GM21619 (cell line): ENCODE data around the gene SLC15A5.

Experiments
- ATAC-seq: cut with Tn5 transposase; IDR thresholded peaks from one replicate; pipeline ENCODE4 v1.9.1; 2021; ENCODE audit not compliant: unreplicated experiment

SLC15A5 gene

DNA sequence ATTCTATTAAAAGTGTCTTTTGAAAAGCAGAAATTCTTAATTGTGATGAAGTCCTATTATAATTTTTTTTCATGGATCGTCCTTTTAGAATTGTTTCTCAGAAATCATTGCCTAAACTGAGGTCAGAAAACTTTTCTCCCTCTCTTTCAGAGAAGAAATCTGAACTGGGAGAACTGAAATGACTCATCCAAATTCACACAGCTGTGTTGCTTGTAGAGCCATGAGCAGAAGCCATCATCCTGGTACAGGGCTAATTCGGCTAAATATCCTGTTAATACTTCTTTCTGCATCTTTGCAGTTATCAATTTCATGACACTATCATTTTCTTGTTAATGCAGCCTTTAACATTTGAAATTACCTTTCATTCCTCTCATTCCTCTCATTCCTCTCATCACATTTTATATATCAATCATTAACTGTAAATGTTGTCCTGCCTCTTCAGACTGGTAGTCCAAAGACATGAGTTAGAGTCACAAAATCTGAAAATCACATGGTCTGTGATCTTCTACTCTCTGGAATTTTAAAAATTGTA is 15.5 kb downstream of the SLC15A5 start:
- ATAC-seq = no peak

DNA sequence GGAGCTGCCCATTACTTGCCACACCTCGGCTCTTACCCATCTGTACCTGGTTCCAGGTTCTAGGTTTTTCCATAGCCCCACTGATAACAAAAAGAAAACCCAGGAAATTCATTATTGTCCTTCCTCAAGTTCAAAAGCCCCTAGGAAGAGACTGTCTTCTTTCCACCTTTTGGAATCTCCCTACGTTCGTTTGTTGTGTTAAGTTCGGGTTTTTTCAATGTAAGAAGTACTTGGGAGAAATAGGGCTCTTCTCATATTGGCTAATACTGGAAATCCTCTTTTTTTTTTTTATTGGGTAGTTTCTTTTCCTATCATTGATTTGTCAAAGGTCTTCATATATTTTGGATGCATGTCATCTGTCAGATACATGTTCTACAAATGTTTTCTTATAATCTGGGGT is 17.3 kb downstream of the SLC15A5 start:
- ATAC-seq = no peak

DNA sequence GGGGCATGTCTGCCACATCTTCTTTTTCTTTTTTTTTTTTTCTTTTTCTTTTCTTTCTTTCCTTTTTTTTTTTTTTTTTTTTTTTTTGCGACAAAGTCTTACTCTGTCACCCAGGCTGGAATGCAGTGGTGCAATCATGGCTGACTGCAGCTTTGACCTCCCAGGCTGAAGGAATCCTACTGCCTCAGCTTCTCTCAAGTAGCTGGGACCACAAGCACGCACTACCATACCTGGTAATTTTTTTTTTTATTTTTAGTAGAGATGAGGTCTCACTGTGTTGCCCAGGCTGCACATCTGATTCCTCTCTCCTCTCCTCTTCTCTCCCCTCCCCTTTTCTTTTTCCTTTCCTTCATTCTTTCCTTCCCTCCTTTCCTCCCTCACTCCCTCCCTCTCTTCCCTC is 18.5 kb downstream of the SLC15A5 start:
- ATAC-seq = no peak

DNA sequence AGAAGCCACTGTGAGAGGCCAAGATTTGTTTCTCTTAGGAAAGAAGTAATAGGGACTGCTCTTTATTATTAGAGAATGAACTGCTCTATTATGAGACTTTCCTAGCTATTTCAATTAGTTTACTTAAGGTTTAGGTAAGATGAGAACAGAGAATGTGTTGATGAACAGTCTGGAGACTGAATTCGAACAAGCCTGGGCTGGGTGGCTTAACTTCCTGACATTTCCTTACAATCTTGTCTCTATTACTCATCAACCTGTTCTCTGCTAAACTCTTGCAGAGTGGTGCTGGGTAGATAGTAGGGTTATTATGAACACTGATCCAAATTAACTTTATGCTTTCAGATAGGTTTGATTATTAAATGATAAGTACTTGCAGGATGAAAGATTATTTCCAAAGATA is 31.2 kb downstream of the SLC15A5 start:
- ATAC-seq = no peak

DNA sequence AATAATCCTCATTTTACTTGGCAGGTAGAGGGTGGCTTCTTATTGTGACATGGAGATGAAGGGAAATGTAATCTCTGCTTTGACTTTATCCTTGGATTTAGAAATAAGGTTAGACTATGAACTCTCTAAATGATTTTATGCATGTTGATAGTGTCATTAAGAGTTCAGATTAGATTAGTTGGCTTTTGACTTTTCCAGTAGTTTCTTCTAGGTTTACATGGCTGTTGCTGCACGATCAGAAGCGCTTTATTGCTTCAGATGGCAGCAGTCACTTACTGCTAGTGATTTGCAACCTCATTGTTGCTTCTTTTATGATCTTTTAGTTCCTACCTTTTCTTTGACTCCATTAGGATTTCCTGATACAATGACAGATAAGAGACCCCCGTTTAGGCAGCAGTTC is 32.3 kb downstream of the SLC15A5 start:
- no peak for ATAC-seq

DNA sequence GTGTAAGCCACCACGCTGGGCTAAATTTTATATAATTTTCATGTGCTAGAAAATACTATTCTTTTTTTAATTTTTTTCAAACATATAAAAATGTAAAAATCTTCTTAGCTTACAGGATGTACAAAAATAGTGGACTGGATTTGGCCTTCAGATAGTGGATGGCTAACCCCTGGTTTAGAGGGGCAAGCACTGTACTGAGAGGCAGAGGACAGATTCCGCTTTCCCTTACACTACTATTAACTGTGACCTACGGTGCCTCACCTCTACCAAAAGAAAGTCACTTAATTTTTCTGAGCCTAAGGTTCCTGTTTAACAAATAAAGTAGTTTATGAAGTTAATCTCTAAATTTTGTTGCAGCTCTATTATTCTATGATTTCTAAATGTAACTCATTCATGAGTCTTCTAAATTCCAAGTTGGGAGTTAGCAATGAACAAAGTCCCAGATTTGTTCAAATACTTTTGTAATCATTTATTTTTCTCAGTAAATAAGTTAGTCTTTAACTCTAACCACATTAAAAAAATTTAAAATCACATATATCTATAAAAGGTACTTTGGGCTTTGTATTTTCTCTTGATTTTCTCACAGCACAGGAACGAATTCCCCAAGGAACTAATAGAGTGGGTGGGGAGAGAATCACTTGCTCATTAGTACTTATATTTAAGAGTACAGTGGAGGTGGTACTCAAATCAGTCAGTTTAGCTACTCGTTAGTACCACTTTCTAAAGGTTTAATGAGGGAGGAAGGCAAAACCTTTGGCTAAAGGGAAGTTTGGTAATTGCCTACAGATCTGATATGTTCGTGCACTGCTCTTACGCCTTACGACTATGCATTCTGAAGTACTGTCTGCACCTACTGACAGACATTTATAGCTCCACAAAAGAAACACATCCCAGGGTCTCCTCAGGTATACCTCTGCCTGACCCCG is 33.7 kb downstream of the SLC15A5 start:
- no peak for ATAC-seq

DNA sequence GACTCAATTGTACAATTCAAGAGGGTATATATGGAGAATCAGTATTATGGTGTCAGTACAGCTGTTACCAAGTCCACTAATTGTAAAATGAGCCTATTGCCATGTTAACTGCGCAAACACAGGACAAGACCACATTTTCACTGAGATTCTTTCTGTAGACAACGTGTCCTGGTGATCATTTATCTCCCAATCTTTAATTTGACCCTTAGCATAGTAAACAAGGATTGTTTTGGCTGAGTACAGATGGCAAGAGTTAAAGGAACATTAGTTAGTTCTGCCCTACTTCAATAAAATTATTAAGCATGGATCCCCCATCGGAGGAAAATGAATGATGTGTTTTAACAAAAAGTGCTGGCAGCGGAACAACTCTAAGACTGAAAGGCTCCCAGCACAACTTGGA is 36.1 kb downstream of the SLC15A5 start:
- ATAC-seq = no peak

DNA sequence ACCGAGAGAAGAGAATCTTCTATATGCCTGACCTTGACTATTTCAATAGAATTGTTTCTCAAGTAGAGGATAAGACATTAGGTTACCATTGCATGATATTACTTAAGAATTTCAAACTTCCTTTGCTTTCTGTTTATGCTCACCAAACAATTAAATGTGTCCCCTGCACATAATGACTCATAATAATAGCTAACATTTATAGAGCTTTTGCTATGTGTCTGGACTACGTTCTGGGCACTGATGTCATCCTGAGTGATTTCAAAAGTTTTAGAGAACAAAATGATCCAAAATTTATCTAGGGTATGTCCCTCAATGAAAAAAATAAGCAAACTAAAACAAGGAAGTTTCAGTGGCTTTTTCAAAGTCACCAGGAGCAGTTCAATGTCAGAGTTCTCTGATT is 38.8 kb downstream of the SLC15A5 start:
- no peak for ATAC-seq

DNA sequence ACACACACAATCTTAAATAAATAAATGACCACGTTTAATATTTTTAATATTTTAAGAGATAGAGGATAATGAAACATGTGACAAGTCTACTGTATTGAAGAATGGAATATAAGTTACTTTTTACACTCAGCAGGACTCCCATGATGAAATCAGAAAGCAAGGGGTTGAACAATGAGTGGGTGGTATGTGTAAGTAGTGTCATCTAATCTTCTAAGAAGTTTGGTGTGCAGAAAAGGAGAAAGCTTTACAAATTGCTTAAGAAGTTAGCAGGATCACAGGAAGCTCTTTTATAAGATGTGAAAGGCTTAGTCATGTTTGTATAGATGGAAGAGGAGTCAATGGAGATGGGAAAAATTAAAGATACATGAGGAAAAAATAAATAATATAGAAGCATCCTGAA is 47.8 kb downstream of the SLC15A5 start:
- no peak for ATAC-seq

DNA sequence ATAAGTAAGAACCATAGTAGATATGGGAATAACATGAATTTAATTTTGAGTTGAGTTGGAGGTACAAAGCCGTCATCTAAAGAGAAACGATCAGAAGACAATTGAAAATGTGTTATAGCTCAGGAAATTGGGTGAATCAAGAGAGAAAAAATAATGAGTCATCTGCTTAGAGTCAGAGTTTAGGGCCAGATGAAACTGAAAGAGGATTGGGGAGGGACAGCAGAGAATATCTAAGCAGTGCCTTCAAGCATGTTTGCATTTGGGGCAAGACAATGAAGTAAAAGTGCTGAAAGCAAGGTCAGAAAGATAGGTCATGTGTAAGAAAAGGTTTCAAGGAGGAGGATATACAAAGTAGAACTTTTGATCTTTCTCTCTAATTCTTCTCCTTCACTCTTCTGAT is 49.4 kb downstream of the SLC15A5 start:
- ATAC-seq = no peak

DNA sequence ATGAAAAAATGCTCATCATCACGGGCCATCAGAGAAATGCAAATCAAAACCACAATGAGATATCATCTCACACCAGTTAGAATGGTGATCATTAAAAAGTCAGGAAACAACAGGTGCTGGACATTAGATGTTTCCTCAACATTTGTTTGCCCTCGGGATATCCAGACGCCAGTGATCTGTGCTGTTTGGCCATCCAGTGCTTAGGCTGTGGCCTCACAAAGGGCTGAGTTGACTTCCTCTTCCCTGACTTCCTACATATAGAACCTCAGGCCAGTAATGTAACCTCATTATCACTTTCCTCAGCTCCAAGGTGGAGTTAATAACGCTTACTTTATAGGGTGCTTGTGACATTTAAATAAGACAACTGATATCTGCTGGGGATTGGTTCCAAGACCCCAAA is 51.8 kb downstream of the SLC15A5 start:
- no peak for ATAC-seq

DNA sequence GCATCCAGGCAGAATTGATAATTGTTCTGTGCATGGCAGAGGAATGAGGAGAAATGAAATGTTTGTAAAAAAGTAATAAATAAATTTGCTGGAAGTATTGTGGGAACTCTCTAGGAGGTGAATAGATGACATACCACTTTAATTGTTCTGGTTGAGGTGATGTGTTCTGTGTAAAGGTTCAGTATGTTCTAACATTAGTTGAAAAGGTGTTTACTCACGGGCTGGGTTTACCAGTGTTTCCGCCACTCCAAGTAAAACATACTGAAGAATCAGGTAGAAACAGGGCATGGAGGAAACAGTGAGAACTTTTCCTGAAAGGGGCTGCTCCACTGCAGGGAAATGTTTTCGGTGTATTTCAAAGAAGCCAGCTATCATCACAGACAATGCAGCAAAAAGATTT is 53.3 kb downstream of the SLC15A5 start:
- ATAC-seq = no peak

DNA sequence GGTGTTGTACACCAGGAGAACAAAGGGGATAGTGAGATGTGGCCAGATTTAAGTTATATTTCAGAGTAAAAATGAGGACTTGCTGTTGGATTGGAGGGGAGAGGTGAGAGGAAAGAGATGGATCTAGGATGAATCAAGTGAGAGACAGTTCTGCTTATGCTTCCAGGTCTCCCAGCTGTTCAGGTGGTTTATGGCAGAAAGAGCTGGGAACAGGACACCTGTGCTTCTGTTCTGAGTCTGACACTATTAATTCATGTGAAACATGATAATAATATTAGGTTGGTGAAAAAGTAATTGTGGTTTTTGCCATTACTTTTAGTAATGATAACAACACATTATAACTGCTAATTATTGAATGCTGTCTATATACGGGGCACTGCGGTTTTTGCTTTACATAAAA is 55.7 kb downstream of the SLC15A5 start:
- ATAC-seq = no peak

DNA sequence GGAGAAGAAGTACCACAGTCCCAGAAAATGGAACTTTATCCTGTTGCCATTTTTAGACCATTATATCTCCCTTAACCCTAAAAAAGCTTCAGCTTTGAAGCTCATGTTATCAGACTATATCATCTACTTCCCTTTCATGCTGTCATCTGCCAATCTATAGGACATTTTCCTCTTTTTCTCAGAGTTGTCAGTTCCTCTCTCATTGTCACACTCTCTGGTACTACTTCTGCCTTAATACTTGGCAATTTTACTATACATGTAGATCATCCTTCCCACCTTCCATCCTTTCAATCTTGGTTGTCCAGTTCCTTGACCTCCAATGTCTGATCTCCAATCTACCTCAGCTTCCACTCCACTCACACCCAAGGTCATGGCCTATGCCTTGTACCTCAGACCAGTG is 57.4 kb downstream of the SLC15A5 start:
- ATAC-seq = no peak

DNA sequence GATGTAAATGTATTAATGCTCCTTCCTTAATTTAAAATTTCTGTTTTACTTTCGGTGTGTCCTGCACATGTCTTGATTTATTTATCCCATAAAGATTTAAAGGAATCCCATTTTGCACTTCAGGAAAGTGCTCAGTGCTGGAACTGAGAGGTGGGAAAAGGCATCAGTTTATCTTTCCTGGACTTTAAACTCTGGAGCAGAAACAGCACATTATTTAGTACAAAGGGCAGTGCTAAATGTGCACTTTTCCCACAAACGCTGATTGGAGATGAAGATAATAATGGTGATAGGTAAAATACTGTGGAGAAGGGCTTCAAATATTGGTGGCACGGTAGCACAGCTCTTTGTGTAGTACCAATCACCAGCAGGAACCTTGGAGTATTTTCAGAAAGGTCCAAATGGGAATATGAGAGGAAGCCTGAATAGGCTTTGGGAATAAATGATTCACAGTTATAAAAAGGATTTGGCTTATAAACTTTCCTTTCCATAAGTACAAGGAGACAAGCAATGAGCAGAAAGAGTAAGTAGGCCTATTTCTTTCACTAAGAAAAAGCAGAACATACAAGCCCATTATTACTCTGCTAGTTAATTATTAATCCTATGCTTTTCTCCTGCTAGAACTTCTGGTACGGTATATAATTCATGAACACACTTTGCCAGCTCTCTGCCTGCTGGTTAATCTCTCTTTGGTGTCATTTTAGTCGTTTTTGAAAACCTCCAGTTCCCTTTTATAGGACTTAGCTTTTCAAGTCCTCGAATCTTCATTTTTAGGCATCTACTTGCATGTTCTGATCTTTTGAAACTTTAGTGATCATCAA is 58.3 kb downstream of the SLC15A5 start:
- ATAC-seq = no peak

DNA sequence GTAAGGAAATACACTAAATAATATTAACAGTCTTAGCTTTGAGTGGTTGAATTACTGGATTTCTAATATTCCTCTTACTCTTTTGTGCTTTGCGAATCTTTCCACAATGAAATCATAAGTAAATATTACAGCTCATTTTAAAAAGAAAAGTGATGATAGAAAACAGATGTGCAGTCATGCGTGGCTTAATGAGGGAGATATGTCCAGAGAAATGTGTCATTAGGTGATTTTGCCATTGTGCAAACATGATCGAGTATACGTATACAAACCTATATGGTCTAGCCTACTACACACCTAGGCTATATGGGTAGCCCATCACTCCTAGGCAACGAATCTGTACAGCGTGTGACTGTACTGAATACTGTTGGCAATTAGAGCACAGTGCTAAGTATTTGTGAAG is 59.3 kb downstream of the SLC15A5 start:
- ATAC-seq = no peak

DNA sequence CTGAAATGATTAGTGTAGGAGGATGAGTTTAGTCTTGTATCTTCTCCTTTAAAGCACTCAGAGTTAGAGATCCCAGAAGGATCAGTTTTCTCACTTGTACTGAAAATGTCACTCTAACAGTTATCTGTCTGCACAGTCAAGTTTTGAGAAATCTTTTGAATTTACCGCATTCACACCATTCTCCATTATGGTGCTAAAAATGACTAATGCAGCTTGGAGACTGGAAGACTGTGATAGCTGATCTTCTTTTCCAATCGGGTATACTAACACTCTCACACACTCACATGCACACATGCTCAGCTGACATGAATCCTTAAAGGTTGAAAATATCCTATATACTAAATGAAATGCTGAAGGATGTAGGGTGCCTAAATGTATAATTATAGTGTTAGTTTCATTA is 65.8 kb downstream of the SLC15A5 start:
- ATAC-seq = no peak

DNA sequence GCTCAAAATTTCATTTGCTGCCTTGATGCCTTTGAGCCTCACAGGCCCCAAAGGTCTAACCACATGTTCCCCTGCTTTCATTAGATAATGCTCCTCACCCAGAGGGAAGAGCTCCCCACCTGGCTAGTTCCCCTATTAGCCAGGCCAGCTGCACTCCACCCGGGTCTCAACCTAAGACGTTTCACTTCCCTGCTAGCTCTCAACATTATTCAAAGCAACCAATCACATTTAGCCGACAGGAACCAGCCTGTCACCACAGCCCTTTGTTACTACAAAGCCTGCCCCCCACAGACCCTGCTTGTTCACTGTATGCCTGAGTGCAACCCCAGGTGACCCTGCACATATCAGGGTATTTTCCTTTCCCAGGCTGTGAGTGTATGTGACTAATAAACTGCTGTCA is 78.6 kb downstream of the SLC15A5 start:
- ATAC-seq = peak; percentile 86

DNA sequence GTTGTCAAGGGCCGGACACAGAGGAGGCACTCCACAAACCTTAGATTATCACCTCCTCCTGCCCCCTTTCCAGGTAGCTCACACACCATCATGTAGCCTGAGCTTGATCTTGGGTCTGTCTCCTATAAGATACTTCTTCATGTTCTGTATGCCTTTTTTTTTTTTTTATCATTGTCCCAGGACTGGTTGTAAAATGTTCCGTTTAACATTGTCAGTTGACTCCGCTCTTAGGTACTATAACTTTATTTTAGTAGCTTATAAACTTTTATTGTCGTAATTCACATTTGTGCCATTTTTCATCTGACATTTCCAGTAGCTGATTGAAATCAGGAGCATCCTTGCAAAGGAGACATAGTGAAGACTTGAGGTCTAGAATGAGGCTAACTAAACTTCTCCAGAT is 79.9 kb downstream of the SLC15A5 start:
- no peak for ATAC-seq

DNA sequence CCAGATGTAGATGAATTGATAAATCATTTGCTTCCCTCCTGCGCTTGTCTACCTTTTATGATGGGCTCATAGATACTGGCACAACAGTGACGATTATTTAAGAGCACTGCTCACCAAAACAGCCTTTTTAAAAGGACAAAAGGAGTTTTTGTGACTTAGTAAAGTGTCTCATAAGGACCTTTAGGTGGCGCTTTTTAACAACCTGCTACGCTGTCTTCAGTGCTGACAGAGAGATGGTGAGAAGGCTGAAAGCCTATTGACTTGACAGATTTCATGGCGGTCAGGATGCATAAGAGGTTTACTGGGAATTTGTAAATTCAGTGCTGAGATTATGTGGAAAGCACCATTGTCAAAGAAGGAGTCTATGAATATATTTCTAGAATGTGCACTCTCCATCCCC is 87.6 kb downstream of the SLC15A5 start:
- ATAC-seq = no peak

DNA sequence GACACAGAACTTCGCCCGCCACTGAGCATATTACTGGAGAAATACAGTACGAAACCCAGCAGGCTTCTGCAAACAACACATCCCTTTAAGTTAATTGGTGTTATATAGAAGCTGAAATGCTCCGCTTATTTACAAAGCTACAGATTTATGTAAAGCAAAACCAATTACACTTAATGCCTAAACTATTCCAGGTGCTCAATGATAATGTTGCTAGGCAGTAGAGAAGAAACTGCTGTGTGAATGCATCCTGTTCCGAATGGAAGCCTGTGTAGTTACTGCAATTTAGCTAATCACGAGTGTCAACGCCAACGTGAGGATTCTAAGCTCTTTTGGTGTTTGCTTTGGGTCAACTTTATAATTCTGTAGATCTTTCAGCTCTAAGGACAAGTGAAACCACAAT is 89.8 kb downstream of the SLC15A5 start:
- ATAC-seq = no peak

DNA sequence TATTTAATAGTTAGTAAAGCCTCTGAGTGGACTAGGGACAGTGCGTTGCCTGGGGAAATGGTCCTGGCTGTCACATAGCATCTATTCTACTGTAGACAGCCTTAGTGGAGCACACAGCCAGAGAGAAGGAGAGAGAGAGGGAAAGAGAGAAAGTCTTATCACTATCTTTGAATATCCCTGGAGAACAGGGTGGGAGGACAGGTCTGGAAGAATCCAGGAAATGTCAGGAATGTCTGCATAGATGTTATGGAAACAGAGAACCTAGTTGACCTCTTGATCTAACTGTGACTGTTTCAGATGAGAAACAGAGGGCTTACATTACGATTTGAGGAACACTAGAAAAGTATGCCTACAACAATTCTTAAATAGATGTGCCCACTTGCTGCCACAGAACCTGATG is 92.8 kb downstream of the SLC15A5 start:
- ATAC-seq = no peak
